ENCODE results near the gene TCN1.
"Not testable (repeated sequence)": the region's sequence is repeated elsewhere in the genome, so short reads cannot be mapped to it uniquely, and the experiment has no call there.

The TCN1 gene

DNA sequence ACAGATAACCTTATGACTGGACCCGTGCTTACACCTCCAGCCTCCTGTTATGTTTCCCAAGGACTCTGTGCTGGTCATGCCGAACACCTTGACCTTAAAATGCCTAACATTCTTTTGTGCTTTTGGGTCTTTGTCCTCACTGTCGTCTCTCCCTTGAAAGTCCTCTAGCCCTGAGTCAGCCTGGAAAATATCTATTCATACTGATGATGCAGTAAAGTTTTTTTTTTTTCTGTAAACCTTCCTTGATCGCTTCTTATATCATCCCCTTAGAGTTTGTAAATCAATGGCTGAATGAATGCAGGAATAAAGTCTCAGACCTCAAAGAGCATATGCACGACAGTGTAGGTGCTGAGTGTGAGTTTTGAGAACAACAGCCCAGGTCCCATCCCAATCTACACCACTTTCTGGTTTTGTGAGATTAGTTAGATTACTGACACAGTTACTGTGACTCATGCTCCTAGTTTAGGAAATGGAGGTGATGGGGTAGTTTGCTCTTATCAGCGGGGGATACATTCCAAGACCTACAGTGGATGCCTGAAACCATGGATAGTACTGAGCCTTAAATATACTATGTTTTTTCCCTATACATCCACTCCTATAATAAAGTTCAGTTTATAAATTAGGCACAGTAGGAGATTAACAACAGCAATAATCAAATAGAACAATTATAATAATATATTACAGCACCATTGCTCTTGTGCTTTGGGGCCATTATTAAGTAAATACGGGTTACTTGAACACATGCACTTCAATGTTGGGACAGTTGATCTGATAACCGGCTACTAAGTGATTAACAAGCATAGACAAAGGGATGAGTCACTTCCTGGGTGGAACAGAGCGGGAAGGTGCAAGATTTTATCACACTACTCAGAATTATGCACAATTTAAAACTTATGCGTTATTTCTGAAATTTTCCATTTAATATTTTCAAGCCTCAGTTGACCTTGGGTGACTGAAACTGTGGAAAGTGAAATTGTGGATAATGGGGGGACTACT is 8.6 kb downstream of the TCN1 start:
- DNase-seq (ENCODE audit: low read depth in 2 of 2): no peak

DNA sequence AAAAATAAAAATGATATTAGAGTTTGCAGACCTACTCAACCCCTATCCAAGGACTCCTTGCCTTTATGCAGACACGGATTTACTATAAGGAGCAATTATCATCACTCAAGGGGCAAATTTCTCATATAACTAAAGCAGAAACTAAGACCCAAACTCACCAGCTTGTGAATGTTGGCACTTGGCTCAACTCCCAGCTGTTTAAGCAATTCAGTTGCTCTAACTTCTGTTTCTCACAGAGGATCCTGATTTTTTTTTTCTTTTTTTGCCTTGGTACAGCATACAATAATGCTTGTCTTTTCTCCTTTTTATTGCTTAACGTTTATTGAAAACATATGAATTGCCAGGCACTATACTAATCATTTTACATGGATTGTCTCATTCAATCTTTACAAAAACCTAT is 11.4 kb downstream of the TCN1 start:
- DNase-seq (ENCODE audit: low read depth in 2 of 2): no peak

DNA sequence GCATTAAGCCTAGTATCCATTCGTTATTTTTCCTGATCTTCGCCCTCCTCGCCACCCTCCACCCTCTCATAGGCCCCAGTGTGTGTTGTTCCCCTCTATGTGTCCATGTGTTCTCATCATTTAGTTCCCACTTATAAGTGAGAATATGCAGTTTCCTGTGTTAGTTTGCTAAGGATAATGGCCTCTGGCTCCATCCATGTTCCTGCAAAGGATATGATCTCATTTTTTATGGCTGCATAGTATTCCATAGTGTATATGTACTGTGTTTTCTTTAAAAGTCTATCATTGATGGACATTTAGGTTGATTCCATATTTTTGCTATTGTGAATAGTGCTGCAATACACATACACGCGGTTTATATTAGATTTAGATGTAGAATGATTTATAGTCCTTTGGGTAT is 14.9 kb downstream of the TCN1 start:
- DNase-seq (ENCODE audit: low read depth in 2 of 2): not testable (repeated sequence)

DNA sequence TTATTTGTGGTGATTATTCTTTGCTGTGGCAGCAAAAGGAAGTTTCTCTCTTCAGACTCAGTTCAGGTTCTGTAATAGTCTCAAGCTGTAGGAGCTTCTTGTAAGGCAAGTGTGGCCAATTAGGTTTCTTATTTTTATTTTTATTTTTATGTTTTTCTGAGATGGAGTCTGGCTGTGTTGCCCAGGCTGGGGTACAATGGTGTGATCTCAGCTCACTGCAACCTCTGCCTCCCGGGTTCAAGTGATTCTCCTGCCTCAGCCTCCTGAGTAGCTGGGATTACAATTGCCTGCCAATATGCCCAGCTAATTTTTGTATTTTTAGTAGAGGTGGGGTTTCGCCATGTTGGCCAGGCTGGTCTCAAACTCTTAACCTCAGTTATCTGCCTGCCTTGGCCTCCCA is 16.7 kb downstream of the TCN1 start:
- DNase-seq (ENCODE audit: low read depth in 2 of 2): not testable (repeated sequence)

DNA sequence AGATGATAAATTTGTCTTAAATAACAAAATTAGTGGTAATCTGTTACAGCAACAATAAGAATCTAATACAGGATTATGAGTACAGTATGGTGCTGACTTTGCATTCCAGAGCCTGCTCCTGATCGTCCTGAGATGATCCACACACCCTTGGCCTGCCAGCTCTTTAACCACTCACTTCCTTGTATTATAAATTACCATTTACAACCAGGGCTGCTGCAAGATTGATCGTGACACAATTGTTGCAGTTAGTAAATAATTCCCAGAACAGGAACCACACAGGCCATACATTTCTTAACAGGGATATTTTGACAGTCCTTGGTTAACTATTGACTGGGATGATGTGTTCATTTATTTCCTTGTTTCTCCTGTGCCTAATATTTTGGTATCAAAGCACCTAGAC is 17.2 kb downstream of the TCN1 start:
- DNase-seq (ENCODE audit: low read depth in 2 of 2): no peak

DNA sequence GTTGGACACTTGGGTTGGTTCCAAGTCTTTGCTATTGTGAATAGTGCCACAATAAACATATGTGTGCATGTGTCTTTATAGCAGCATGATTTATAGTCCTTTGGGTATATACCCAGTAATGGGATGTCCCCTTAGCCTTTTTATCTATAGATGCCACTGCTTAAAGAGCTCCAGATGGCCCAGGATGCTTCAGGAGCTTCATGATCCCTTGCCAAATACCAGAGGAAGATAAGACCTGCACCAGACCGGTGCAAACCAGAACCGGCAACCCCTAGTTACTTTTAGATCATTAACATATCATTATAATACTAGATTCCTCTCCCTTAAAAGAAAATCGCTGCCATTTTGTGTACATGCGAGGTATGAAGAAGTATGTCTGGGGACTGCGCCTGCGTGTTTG is 17.8 kb downstream of the TCN1 start:
- DNase-seq (ENCODE audit: low read depth in 2 of 2): not testable (repeated sequence)

DNA sequence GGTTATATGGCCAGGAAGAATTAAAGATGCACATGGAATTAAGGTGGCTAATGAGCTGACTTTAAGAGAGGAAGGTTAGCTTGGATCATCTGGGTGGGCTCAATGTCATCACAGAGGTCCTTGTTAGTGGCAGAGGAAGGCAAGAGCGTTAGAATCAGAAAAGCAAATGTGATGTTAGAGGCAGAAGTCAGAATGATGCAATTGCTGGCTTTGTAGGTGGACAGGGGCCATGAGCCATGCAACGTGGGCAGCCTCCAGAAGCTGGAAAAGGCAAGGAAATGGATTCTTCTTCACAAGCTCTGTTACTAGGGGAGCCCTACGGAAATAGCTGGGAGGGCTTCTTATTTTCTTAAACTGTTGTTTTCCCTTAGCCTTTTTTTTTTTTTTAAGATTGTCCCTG is 18.7 kb downstream of the TCN1 start:
- no peak for DNase-seq (ENCODE audit: low read depth in 2 of 2)

DNA sequence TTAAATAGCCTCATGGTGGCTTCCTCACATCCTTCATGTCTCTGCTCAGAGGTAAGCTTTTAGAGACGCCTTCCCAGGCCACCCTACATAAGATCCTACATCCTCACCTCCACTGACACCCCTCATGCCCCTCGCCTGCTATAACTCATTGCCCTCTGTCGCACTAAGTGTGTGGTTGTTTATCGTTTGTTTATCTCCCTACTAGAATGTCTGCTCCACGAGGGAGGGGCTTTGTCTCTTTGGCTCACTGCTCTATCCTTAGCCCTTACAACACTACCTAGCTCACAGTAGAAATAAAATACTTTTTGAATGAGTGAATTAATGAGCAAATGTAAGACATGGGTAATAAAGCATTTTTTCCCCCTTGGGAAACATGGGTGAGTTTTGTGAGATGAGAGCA is 19.7 kb downstream of the TCN1 start:
- DNase-seq (ENCODE audit: low read depth in 2 of 2): no peak

DNA sequence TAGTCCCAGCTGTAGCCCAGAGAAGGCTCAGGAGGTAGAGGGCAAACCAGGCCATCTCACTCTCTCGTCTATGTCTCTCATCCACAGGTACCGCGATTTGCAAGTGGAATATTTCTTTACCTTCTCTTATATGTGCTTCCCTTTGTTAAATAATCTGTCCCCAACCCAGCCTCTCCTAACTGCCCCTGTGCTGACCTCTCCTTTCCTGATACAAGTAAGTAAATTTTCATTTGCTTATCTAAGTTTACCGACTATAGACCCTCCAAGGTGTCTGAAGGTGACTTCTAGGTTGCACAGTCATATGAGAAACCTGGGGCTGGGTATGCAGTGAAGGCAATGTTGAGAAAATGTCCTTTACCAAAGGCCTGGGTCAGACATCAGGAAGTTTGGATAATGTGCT is 20.9 kb downstream of the TCN1 start, which contains the start of gene CBLIF:
Gene CBLIF (minus strand): TSS at position 101 of the 400 bp plus-strand sequence. CDS start 46 bp downstream, at position 55.
- no peak for DNase-seq (ENCODE audit: low read depth in 2 of 2)

DNA sequence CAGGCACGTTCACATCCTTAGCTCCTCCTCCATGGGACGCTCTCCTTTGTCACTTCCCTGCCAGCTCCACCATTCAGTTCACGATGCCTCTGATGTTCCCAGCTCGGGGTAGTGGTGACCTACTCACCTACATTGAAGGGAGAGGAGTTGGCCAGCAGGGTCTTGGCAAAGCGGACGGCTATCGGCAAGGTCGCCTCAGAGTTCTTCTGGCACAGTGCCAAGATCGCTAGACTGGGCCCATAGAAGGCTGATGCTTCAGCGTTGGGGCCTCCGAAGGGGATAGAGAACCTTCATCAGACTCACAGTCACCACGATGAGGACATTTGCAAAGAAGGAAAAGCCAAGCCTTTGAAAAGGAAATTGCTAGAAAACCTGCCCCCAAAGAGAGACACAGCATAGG is 24.0 kb downstream of the TCN1 start:
- DNase-seq (ENCODE audit: low read depth in 2 of 2): no peak

DNA sequence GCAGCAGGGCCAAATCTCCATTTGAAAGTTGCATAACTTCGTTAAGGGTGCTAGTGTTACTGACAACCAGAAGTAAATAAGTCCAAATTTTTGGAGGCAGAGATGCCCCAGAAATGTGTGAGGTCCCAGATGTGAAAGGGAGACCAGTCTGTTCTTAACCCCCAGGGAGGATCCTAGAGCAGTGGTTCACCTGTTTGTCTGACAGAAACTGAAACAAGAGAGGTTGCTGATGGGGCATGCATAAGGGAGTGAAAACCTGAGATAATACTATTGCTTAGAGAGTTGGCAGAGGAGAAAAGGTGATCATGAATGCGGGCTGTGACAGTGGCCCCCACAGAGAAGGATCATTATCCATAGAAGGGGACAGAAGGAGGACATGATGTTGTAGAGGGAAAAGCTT is 24.8 kb downstream of the TCN1 start:
- DNase-seq (ENCODE audit: low read depth in 2 of 2): no peak

DNA sequence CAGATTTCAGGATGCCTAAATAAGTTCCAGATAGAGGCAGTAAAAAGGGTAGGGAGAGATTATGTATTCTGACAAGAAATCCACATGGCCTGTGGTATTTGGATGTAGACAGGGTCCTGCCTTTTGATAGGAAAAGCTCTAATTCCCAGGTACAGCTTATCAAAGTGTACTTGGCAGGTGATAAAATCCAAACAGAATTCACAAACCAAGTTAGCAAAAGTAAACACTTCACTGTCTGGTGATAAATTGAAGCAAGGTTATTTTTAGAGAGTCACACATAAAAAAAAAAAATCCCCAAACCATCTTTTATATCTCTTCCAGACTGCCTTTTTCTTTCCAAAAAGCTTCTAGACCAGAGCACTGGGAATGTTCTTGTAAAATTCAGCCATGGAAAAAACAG is 26.7 kb downstream of the TCN1 start:
- no peak for DNase-seq (ENCODE audit: low read depth in 2 of 2)

DNA sequence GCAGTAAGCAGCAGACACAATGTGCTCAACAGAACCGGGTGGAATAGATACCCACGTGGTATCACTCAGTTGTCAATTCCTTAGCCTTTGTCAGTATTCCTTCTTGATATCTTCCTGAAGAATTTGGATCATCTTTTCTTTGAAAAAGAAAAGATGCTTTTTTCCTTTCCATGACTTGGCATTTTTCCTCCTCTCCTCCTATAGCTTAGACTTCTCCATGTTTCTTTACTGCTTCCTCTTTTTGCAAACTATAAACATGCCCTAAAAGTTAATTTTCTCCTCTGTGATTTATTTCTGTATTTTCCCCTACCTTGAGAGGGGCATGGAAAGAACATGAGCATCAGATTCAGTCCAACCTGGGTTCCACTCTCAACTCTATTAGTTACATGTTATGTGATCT is 32.7 kb downstream of the TCN1 start:
- no peak for DNase-seq (ENCODE audit: low read depth in 2 of 2)

DNA sequence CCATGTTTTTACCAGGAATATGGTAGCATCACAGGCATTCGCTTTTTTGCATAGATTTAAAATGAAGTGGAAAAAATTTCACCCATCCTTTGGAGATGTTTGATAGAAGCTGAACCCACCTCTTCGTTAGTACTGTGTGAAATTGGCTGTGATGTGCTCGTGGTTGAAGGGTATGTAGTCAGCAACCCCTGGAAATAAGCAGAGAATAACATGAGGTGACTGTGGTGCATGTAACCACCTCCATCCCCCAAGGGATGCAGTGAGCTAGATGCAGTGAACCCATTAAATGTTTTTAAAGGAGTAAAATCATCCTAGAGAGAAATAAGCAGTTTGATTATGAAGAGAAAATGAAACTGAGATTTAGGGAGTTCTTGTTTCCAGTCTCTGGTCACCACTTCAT is 36.9 kb downstream of the TCN1 start:
- no peak for DNase-seq (ENCODE audit: low read depth in 2 of 2)

DNA sequence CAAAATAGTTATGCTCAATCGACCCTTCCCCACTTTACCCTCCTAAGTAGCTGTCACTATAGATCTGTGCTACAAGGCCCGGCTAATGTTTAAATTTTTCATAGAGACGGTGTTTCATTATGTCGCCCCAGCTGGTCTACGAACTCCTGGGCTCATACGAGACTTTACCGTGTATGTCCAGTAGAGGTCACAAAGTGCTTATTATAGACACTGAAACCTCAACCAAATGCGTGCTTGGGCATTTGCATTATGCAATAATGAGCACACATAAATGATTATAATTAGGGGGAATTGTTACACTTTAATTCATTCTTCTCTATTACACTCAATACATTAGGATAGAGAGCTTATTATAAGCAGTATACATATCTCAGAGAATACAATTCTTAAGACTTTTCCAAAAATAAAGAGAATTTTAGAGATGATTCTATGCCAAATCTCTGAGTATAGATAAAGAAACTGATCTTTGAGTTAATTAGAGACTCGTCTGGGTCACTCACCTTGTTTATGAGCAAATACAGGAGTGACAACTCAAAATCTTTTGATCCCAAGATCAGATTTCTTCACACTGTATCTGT is 43.2 kb downstream of the TCN1 start:
- DNase-seq (ENCODE audit: low read depth in 2 of 2): no peak

DNA sequence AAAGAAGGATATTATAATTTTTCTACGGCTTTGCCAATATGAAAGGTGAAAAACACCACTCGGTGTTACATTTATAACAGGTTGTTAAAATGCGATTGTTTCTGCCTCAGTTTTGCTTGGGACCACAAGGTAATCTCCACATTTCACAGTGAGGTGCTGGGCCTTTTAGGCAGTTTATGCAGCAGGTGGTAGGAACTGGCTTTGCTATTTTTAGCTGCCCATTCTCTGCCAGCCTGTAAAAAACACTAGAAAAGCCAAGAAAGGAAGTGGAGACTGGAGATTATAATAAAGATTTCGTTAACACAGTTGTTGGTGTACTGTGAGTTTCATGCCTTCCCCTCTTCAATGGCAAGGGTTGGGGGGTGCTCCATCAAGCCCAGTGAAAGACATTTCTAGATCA is 47.7 kb downstream of the TCN1 start:
- no peak for DNase-seq (ENCODE audit: low read depth in 2 of 2)

DNA sequence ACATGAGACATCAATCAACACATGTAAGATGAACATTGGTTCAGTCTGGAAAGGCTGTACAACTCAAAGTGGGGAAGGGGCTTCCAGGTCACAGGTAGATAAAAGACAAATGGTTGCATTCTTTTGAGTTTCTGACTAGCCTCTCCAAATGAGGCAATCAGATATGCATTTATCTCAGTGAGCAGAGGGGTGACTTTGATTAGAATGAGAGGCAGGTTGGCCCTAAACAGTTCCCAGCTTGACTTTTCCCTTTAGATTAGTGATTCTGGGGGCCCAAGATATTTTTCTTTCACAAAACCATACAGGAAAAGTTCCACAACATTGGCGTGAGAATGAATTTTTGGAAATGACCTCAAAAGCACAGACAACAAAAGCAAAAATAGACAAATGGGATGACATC is 49.9 kb downstream of the TCN1 start:
- DNase-seq (ENCODE audit: low read depth in 2 of 2): not testable (repeated sequence)

DNA sequence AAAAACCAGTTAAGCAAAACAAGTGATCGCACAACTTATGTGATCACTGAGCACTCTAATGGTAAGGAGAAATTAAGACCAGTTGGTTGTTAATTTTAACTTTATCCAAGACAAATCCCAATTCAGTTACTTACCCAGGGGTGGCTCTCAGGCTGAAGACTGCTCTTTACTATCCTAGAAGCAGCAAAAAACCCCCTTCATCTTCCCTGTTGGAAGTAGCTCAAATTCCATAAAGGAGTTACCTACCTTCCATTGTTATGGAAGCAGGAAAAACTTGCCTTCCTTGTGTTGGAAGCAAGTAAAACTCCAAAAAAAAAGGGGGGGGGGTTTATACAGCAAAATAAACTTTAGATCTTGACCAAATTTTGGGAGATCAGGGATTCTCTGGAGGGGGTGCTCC is 50.5 kb downstream of the TCN1 start:
- DNase-seq (ENCODE audit: low read depth in 2 of 2): no peak

DNA sequence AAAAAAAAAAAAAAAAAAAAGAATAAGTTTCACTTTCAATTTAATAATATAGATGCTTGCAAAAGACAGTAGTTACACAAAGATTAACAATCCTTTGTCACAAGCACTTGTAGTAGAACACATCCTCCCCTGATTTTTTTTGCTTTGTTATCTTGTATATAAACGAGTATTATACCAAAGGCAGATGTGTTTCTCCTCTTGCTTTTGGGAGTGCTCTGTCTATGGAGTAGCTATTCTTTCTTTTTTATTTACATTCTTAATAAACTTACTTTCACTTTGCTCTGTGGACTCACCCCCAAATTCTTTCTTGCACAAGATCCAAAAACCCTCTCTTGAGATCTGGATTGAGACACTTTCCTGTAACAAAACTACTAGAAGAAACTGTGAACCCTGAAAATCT is 52.3 kb downstream of the TCN1 start:
- DNase-seq (ENCODE audit: low read depth in 2 of 2): no peak

DNA sequence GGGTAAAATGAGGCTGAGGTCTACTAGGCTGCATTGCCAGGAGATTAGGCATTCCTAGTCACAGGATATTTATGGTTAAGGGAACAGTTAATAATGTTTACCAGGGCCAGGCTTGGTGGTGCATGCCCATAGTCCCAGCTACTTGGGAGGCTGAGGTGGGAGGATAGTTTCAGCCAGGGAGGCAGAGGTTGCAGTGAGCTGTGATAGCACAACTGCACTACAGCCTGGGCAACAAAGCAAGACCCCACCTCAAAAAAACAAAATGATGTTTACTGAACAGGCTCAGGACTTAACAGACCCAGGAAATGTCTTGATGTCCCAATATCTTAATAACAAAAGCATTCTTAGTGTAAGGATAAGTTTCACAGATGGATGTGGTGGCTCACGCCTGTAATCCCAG is 52.9 kb downstream of the TCN1 start:
- DNase-seq (ENCODE audit: low read depth in 2 of 2): no peak

DNA sequence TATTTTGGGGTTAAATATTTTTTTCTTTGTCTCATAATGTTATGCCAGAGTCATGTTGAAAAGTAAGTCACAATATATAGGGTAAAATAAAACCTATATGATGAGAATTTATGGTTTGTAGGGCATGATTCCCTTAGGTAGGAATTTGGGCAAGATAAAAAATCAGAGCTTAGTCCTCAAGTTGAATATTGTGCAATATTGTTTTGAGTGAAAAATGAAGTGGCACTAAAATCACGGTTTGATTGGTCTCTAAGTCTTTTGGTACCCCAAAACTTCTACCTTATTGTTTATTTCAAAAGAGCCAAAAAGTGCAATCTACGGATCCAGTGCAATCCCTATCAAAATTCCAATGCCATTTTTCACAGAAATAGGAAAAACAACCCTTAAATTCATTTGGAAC is 54.1 kb downstream of the TCN1 start:
- no peak for DNase-seq (ENCODE audit: low read depth in 2 of 2)

DNA sequence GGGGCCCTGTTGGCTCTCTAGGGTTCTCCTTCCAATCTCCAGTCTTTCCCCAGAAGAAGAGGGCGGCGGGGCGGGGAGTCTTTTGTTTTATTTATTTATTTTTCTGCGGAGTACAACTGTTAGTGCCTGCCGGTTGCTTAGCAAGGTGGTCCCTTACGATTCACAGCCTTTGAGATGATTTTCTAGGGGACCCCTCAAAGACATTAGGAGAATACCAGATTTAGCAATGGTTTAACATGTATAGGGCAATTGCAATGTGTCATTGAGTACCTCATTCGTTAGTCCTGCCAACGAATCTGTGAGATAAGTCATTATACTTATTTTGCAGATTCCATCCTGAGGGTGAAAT is 55.4 kb downstream of the TCN1 start:
- no peak for DNase-seq (ENCODE audit: low read depth in 2 of 2)

DNA sequence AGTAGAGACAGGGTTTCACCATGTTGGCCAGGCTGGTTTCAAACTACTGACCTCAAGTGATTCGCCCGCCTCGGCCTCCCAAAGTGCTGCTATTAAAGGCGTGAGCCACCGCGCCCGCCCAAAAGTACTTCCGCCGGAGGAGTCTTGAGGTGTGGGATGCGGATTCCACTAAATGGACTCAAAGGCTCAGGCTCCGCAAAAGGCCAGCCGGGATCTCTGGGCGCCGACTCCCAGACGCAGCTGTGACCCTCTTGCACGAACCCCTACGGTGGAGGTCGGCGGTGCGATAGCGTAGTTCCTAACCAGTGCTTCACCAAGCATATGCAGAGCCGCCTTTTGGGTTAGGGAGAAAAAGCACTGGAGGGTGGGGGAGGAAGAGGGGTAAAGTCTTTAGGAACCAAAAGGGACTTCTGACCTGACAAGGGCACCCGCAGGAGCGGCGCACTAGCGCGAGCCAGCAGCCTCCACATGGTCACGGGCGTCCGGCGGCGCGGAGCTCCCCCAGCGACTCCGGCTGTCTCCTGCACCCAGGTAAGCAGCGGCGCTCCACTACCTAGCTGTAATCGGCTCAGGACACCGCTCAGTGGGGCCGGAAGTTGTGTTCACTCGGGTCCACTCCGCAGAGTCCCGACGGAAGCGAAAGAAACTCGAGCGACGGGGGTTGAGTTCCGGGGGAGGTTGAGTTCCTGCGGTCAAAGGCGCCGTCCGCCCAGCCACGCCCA is 55.9 kb downstream of the TCN1 start, which contains the start of gene MRPL16:
Gene MRPL16 (minus strand): TSS at position 590 of the 722 bp plus-strand sequence. CDS start 120 bp downstream, at position 470.
- peak; percentile 83 to 86 for DNase-seq (ENCODE audit: low read depth in 2 of 2)

All from stimulated activated CD4-positive, alpha-beta T cell treated with anti-CD3 and anti-CD28 coated beads, Interleukin-4, amount 100 ng/mL, for 48 hours (primary cell).